Left lung (tissue), 10 donors: Measurements from ENCODE around the gene PTGES2. TPM values are rescaled to one million over a fixed set of nuclear protein-coding genes. Genes with fewer than 3 reads are reported as not detected.
A peak's percentile ranks its signal among the peaks of the same experiment; 100 is the strongest.

ENCODE experiments used
- ATAC-seq: fragments of 200-7000 bp; cut with Tn5 transposase; one replicate; pipeline ENCODE4 v1.9.1; 2020; ENCODE audit warnings: moderate library complexity
- DNase-seq, 4 donors: peaks; one replicate each; pipeline ENCODE4 v3.0.0-alpha.2; 2013 to 2020
- H3K27ac ChIP-seq, 2 donors: fragments of 200-600 bp; sonication (generic) in 1 of 2; one replicate each; pipeline versions ENCODE4 v1.5.0 to v1.8.0; 2020 to 2021
- H3K27me3 ChIP-seq, 2 donors: fragments of 200-600 bp; sonication (generic) in 1 of 2; one replicate each; pipeline versions ENCODE4 v1.5.0 to v1.8.0; 2020 to 2021
- H3K36me3 ChIP-seq, 2 donors: fragments of 200-600 bp; sonication (generic) in 1 of 2; one replicate each; pipeline versions ENCODE4 v1.5.0 to v1.8.0; 2020 to 2021
- H3K4me1 ChIP-seq, 2 donors: fragments of 200-600 bp; one replicate each; pipeline ENCODE4 v1.8.0; 2021
- H3K4me3 ChIP-seq, 2 donors: fragments of 200-600 bp; sonication (generic) in 1 of 2; one replicate each; pipeline versions ENCODE4 v1.5.0 to v1.8.0; 2020 to 2021; ENCODE audit warnings: mild to moderate bottlenecking in 1 of 2
- H3K9me3 ChIP-seq, 2 donors: fragments of 200-600 bp; sonication (generic) in 1 of 2; one replicate each; pipeline versions ENCODE4 v1.5.0 to v1.8.0; 2020 to 2021
- intact Hi-C, 2 donors: fragments of 100-400 bp; cut with DNase I; formaldehyde crosslinking; loops; one replicate each; pipeline versions ENCODE4 v1.11.2 to v1.14.2; 2022
- polyA plus RNA-seq, 6 donors: library from polyadenylated mRNA; unstranded; fragments of 120-200 nt; gene quantifications; one replicate each; pipeline ENCODE4 v1.2.1, GENCODE V29; 2013; ENCODE audit not compliant: insufficient read length in 6 of 6
- total RNA-seq, 2 donors: library from RNA; stranded (reverse); fragmentation: NEBNext Ultra II Directional; extraction: Animal tissue kit (Norgen Biotek cat#: 25700); gene quantifications; one replicate each; pipeline ENCODE4 v1.2.1, GENCODE V29; 2021
- TF ChIP-seq, protein P1 (sequence below), 2 donors: fragments of 200-600 bp; sonication (generic) in 1 of 2; IDR thresholded peaks; one replicate each; pipeline versions ENCODE4 v1.5.0 to v1.8.0; 2021; ENCODE audit warnings: antibody characterized with exemption in 2 of 2
- donor health status: DM: no; HTN: yes; CAD: no.
- donor health status: DM: no; HTN: no; CAD: no.

The PTGES2 gene
- total and polyA plus RNA-seq, 8 donors = 25.8 to 56.9 (median 37.3) TPM

DNA sequence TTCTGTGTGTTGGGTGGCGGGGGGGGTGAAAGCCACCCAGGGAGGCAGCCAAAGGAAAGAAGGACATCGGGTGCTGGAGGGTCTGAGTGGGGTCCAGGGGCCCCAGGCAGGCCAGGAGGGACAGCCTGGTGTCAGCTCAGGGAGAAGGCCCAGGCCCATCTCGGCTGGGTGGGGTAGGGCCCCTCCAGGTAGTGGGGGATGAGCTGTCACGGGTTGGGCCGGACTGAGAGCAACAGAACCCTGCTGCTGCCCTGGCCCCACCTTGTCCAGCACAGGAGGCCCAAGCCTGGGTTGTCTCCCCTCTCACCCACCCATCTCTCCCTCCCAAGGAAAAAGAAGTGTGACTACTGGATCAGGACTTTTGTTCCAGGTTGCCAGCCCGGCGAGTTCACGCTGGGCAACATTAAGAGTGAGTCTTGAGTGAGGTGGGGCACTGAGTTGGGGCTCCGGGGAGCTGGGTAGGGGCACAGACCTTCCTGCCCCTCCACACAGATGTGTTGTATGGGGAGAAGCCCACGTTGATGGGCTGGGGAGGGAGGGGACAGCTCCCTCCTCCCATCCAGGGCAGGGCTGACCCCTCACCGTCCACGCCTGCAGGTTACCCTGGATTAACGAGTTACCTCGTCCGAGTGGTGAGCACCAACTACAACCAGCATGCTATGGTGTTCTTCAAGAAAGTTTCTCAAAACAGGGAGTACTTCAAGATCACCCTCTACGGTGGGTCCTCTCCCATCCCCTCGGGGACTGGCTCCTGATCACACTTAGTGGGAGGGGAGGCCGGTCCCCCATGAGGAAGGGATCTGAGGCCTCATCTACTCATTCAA is 24.0 kb upstream of the PTGES2 start:
- H3K27ac ChIP-seq = peak overlapping the region in 1 of 2 donors; percentile 76
- peaks cover 0 to 31% of the 10 kb centered on the region in 2 donors for H3K4me1 ChIP-seq
- no peak overlapping the region for H3K4me3 ChIP-seq
- ATAC-seq (no peak), DNase-seq (peak in 1 of 4 donors; percentile 44)
- TF ChIP-seq, protein P1, sequence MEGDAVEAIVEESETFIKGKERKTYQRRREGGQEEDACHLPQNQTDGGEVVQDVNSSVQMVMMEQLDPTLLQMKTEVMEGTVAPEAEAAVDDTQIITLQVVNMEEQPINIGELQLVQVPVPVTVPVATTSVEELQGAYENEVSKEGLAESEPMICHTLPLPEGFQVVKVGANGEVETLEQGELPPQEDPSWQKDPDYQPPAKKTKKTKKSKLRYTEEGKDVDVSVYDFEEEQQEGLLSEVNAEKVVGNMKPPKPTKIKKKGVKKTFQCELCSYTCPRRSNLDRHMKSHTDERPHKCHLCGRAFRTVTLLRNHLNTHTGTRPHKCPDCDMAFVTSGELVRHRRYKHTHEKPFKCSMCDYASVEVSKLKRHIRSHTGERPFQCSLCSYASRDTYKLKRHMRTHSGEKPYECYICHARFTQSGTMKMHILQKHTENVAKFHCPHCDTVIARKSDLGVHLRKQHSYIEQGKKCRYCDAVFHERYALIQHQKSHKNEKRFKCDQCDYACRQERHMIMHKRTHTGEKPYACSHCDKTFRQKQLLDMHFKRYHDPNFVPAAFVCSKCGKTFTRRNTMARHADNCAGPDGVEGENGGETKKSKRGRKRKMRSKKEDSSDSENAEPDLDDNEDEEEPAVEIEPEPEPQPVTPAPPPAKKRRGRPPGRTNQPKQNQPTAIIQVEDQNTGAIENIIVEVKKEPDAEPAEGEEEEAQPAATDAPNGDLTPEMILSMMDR (IDR thresholded peaks at IDR 0.05) = no peak
- no peaks in the 10 kb centered on the region for H3K9me3 ChIP-seq
- H3K36me3 ChIP-seq = no peaks in the 10 kb centered on the region
- no peaks in the 10 kb centered on the region for H3K27me3 ChIP-seq
- intact Hi-C loops = no loop called here

DNA sequence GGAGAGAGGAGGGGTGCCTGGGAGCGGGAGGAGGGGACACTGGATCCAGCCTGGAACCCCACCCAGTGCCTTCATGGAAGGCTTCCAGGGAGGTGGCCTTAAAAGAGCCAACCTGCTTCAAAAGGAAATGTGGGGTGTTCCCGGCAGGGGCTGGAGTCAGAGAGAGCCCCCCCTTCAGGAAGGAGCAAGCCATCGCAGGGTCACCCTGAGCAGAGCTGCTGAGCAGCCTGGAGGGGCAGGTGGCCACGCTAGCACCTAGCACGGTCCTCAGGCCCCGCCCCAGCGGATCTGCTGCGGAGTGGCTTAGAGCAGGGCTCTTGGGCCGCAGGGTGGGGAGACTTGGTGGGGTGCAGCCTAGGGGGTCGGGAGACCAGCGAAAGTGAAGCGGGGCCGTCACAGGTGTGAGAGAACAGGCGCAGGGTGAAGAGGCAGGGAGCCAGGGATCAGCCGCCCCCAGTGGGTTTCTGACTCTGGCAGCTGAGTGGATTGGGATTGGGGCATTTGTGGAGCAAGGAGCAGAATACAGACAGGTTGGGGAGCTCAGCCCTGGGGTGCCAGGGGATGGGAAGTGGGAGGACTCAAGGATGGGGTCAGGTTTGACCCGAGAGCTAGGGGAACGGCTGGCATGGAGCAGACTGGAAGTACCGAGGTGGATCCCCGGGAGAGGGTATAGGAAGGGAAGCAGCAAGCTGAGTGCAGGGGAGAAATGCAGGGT is 23.2 kb upstream of the PTGES2 start:
- no peaks in the 10 kb centered on the region for H3K27me3 ChIP-seq
- ATAC-seq (no peak), DNase-seq (peak in 1 of 4 donors; percentile 82)
- H3K4me1 ChIP-seq = peaks cover 0 to 35% of the 10 kb centered on the region in 2 donors
- H3K27ac ChIP-seq = peak overlapping the region in 1 of 2 donors; percentile 76
- H3K4me3 ChIP-seq = no peak overlapping the region
- intact Hi-C loops = no loop called here
- TF ChIP-seq, protein P1 (IDR thresholded peaks at IDR 0.05) = no peak
- no peaks in the 10 kb centered on the region for H3K36me3 ChIP-seq
- no peaks in the 10 kb centered on the region for H3K9me3 ChIP-seq

DNA sequence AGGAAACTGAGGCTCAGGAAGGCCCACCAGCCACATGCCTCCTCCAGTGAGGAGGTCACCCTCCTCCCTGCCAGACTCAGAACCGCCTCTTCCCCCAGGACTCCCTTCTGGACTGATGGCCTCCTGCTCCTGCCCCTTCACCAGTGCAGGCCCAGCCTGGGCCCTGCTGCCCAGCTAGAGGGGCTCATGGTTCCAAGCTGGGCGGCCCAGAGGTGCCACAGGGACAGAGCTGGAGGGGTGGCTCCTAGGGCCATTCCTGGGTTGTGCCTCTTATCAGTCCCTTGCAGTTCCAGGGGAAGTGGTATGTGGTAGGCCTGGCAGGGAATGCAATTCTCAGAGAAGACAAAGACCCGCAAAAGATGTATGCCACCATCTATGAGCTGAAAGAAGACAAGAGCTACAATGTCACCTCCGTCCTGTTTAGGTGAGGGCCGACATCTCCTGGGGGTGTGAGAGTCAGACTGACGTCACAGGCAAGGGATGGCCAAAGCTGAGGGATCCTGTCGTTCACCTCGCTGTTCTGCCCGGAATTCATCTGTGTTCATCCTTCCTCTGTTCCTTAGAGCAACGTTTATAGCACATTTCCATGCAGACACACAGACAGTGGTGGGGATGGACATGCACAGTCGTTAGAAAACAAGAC is 22.5 kb upstream of the PTGES2 start:
- Histone ChIP-seq H3K27ac (peak overlapping the region in 1 of 2 donors; percentile 76), H3K27me3 (no peaks in the 10 kb centered on the region), H3K4me1 (peaks cover 0 to 41% of the 10 kb centered on the region in 2 donors), H3K4me3 (no peak overlapping the region), H3K36me3 (no peaks in the 10 kb centered on the region), H3K9me3 (no peaks in the 10 kb centered on the region)
- TF ChIP-seq, protein P1 (IDR thresholded peaks at IDR 0.05) = no peak
- peak in 1 of 4 donors; percentile 48 for DNase-seq
- intact Hi-C loops = no loop called here
- no peak for ATAC-seq

DNA sequence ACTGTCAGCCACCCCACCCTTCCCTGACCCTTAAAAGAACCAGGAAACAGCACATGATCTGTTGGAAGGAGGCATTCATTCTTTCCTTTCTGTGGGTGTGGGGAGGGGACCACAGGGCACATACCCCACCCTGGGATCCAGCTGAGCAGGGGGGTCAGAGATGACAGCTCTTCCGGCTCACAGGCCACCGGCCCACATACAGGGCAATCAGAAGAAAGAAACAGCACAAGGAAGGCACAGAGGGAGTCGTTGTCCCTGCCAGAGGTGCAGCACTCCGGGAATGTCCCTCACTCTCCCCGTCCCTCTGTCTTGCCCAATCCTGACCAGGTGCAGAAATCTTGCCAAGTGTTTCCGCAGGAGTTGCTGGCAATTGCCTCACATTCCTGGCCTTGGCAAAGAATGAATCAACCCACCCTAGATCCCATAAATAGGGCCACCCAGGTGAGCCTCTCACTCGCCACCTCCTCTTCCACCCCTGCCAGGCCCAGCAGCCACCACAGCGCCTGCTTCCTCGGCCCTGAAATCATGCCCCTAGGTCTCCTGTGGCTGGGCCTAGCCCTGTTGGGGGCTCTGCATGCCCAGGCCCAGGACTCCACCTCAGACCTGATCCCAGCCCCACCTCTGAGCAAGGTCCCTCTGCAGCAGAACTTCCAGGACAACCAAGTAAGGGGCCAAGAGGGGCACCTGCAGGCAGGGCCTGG is 21.6 kb upstream of the PTGES2 start, which contains the start of gene LCN2:
TSS of gene LCN2 (plus strand) at position 453 of the 701 bp plus-strand sequence. CDS start at position 526, 73 bp downstream.
- Histone ChIP-seq H3K9me3 (no peaks in the 10 kb centered on the region), H3K27me3 (no peaks in the 10 kb centered on the region), H3K4me3 (no peak within 1 kb of the TSS), H3K4me1 (peaks cover 0 to 45% of the 10 kb centered on the region in 2 donors), H3K27ac (peak within 1 kb of the TSS; percentile 60 to 76), H3K36me3 (no peaks in the 10 kb centered on the region)
- intact Hi-C loops = no loop called here
- TF ChIP-seq, protein P1 (IDR thresholded peaks at IDR 0.05) = no peak
- ATAC-seq (peak; percentile 81), DNase-seq (peak in 3 of 4 donors; percentile 54 to 77 (median 68))
